Astrocyte of the spinal cord (primary cell): ENCODE results near the gene SMYD3.

ENCODE experiments used
- DNase-seq: peaks from one replicate; pipeline ENCODE4 v3.0.0; 2011; ENCODE audit warnings: low read depth, low spot score
- H3K4me3 ChIP-seq: 2 replicates; pipeline ENCODE4 v1.5.1; 2011; ENCODE audit warnings: low read depth, mild to moderate bottlenecking, low read length, moderate library complexity
- CTCF ChIP-seq: IDR thresholded peaks from 2 replicates; pipeline ENCODE4 v1.5.1; 2012; ENCODE audit warnings: low read depth, mild to moderate bottlenecking, low read length, inconsistent platforms
- in situ Hi-C: cut with HindIII; loops from 2 replicates; pipeline ENCODE4 v1.10.0; 2017; ENCODE audit warnings: low sequenced_read_pairs

The SMYD3 gene

GRCh38 chr1:246081856-246082668 is 425.0 kb downstream of the SMYD3 start:
- no peak for DNase-seq
- TF ChIP-seq CTCF, result no peak
- in situ Hi-C loops, result no loop called here

GRCh38 chr1:246081138-246081702 is 425.9 kb downstream of the SMYD3 start:
- no peak overlapping the region for H3K4me3 ChIP-seq
- no peak for DNase-seq
- in situ Hi-C loops, result no loop called here
- no peak for TF ChIP-seq CTCF

More at GRCh38 chr1:246081856-246082668, 425.0 kb downstream of the SMYD3 start:
- H3K4me3 ChIP-seq, result no peak overlapping the region

GRCh38 chr1:246080031-246080430 is 427.0 kb downstream of the SMYD3 start:
- in situ Hi-C loops, result no loop called here
- H3K4me3 ChIP-seq, result no peak overlapping the region
- no peak for TF ChIP-seq CTCF
- no peak for DNase-seq

GRCh38 chr1:246078888-246079252 is 428.2 kb downstream of the SMYD3 start:
- TF ChIP-seq CTCF, result no peak
- no peak for DNase-seq
- H3K4me3 ChIP-seq, result no peak overlapping the region
- in situ Hi-C loops, result no loop called here

- DNase-seq, result no peak
- H3K4me3 ChIP-seq, result no peak overlapping the region
- no peak for TF ChIP-seq CTCF
- in situ Hi-C loops, result no loop called here
Measured at GRCh38 chr1:246078126-246078887, 428.8 kb downstream of the SMYD3 start.

GRCh38 chr1:246077476-246077875 is 429.6 kb downstream of the SMYD3 start:
- TF ChIP-seq CTCF, result no peak
- in situ Hi-C loops, result no loop called here
- no peak for DNase-seq

More at GRCh38 chr1:246077476-246077875, 429.6 kb downstream of the SMYD3 start:
- no peak overlapping the region for H3K4me3 ChIP-seq
